CD14-positive monocyte (primary cell): Measurements from ENCODE around the gene HSD3B2. TPM values are rescaled to one million over a fixed set of nuclear protein-coding genes. Genes with fewer than 3 reads are reported as not detected.

Experiments
- DNase-seq, 3 donors: peaks; one replicate each; pipeline ENCODE4 v3.0.0-alpha.2; 2011 to 2022
- H2AFZ ChIP-seq: 2 replicates; pipeline ENCODE4 v1.6.0; 2012; ENCODE audit warnings: mild to moderate bottlenecking, low read depth, low read length, inconsistent platforms; ENCODE audit not compliant: insufficient read depth, poor library complexity, severe bottlenecking
- H3K27ac ChIP-seq, 2 donors: 1 replicate in 1 of 2; 2 replicates in 1 of 2; pipeline ENCODE4 v1.5.1; 2012 to 2013; ENCODE audit warnings: low read length in 2 of 2, control low read depth in 1 of 2, inconsistent platforms in 1 of 2, low read depth in 1 of 2, mild to moderate bottlenecking in 1 of 2
- H3K27me3 ChIP-seq, 2 donors: one replicate each; pipeline versions ENCODE4 v1.6.0 to v1.6.1; 2011 to 2013; ENCODE audit warnings: low read length in 2 of 2; ENCODE audit not compliant: control insufficient read depth in 2 of 2, insufficient read depth in 2 of 2
- H3K36me3 ChIP-seq, 2 donors: replicated peaks in 1 of 2; 1 replicate in 1 of 2; 2 replicates in 1 of 2; pipeline versions ENCODE4 v1.5.1 to v1.6.1; 2012 to 2013; ENCODE audit warnings: low read length in 2 of 2, control low read depth in 1 of 2, inconsistent platforms in 1 of 2, mild to moderate bottlenecking in 1 of 2; ENCODE audit not compliant: insufficient read depth in 2 of 2, control insufficient read depth in 1 of 2
- H3K4me1 ChIP-seq, 2 donors: 1 replicate in 1 of 2; 2 replicates in 1 of 2; pipeline versions ENCODE4 v1.5.1 to v1.6.1; 2012 to 2013; ENCODE audit warnings: low read length in 2 of 2, control low read depth in 1 of 2, inconsistent platforms in 1 of 2, mild to moderate bottlenecking in 1 of 2, moderate library complexity in 1 of 2; ENCODE audit not compliant: insufficient read depth in 2 of 2, control insufficient read depth in 1 of 2
- H3K4me2 ChIP-seq: replicated peaks from 2 replicates; pipeline ENCODE3; 2012; ENCODE audit warnings: low read length, moderate library complexity, mild to moderate bottlenecking; ENCODE audit not compliant: poor library complexity, severe bottlenecking; ENCODE audit errors: extremely low read depth
- H3K4me3 ChIP-seq, 3 experiments: fragments of 200-600 bp in 1 of 3; sonication (generic) in 1 of 3; replicated peaks in 1 of 3; 1 replicate in 2 of 3; 2 replicates in 1 of 3; pipeline ENCODE4 v1.5.1; 2011 to 2013; ENCODE audit warnings: low read length in 3 of 3, mild to moderate bottlenecking in 3 of 3, control low read depth in 2 of 3, low read depth in 2 of 3, inconsistent platforms in 1 of 3, moderate library complexity in 1 of 3
- H3K79me2 ChIP-seq: 2 replicates; pipeline ENCODE4 v1.6.0; 2012; ENCODE audit warnings: mild to moderate bottlenecking, control low read depth, inconsistent platforms, low read length, moderate library complexity; ENCODE audit not compliant: insufficient read depth
- H3K9ac ChIP-seq: 2 replicates; pipeline ENCODE4 v1.6.0; 2017; ENCODE audit warnings: low read length, mild to moderate bottlenecking; ENCODE audit not compliant: insufficient read depth, poor library complexity, severe bottlenecking
- H3K9me3 ChIP-seq, 2 donors: replicated peaks in 1 of 2; 1 replicate in 1 of 2; 2 replicates in 1 of 2; pipeline versions ENCODE4 v1.5.1 to v1.6.1; 2012 to 2013; ENCODE audit warnings: low read length in 2 of 2, control low read depth in 1 of 2; ENCODE audit not compliant: control insufficient read depth in 1 of 2, insufficient read depth in 1 of 2
- H4K20me1 ChIP-seq: 2 replicates; pipeline ENCODE4 v1.6.0; 2012; ENCODE audit warnings: mild to moderate bottlenecking, low read length, control low read depth, moderate library complexity; ENCODE audit not compliant: insufficient read depth
- H3K27ac Mint-ChIP-seq, 7 donors: one replicate each; pipeline ENCODE4 v1.8.0; 2020; ENCODE audit warnings: mild to moderate bottlenecking in 7 of 7, mixed read lengths in 7 of 7, moderate library complexity in 6 of 7, inconsistent platforms in 2 of 7
- H3K27me3 Mint-ChIP-seq, 3 donors: one replicate each; pipeline ENCODE4 v1.8.0; 2021 to 2022; ENCODE audit warnings: low read depth in 3 of 3, mild to moderate bottlenecking in 3 of 3, mixed read lengths in 3 of 3, moderate library complexity in 3 of 3, inconsistent platforms in 1 of 3
- H3K36me3 Mint-ChIP-seq, 2 donors: one replicate each; pipeline ENCODE4 v1.8.0; 2020; ENCODE audit warnings: mixed read lengths in 2 of 2, inconsistent platforms in 1 of 2, mild to moderate bottlenecking in 1 of 2
- H3K4me1 Mint-ChIP-seq: one replicate; pipeline ENCODE4 v1.8.0; 2020; ENCODE audit warnings: mild to moderate bottlenecking, mixed read lengths
- H3K4me3 Mint-ChIP-seq, 2 donors: one replicate each; pipeline ENCODE4 v1.8.0; 2020; ENCODE audit warnings: mild to moderate bottlenecking in 2 of 2, mixed read lengths in 2 of 2, moderate library complexity in 1 of 2
- H3K9me3 Mint-ChIP-seq, 7 donors: one replicate each; pipeline ENCODE4 v1.8.0; 2020 to 2022; ENCODE audit warnings: mixed read lengths in 7 of 7, mild to moderate bottlenecking in 6 of 7, moderate library complexity in 6 of 7, inconsistent platforms in 2 of 7
- CTCF ChIP-seq: fragments of 200-600 bp; IDR thresholded peaks from one replicate; pipeline ENCODE4 v1.8.0; 2022; ENCODE audit warnings: antibody characterized with exemption, mild to moderate bottlenecking
- WGBS: methylation state at CpG from one replicate; pipeline ENCODE4 v1.1.5; 2013; ENCODE audit warnings: missing lambda C conversion rate; ENCODE audit not compliant: insufficient coverage; 5-methylcytosine and 5-hydroxymethylcytosine counted together
- intact Hi-C, 2 donors: fragments of 100-400 bp; cut with micrococcal nuclease; formaldehyde crosslinking; loops; one replicate each; pipeline versions ENCODE4 v1.15.0 to v1.15.1; 2023
- polyA minus RNA-seq: library from RNA; depleted of rRNA, polyadenylated mRNA; stranded (reverse); fragments of >200 nt; gene quantifications from 2 replicates; pipeline ENCODE4 v1.2.3, GENCODE V29; 2012
- polyA plus RNA-seq, 3 donors: library from polyadenylated mRNA; depleted of rRNA in 1 of 3; unstranded in 2 of 3; stranded (reverse) in 1 of 3; fragments of 300-500 nt in 2 of 3; fragments of >200 nt in 1 of 3; fragmentation: Illumina TruSeq in 2 of 3; gene quantifications; 1 replicate in 2 of 3; 2 replicates in 1 of 3; pipeline ENCODE4 v1.2.3, GENCODE V29; 2012 to 2021
- total RNA-seq, 12 experiments: library from RNA in 1 of 12; stranded (reverse) in 1 of 12; fragments of 120-200 nt in 1 of 12; gene quantifications; one replicate each; pipeline ENCODE4 v1.2.4 and lab custom pipeline; 2013 to 2026; ENCODE audit warnings: mixed read lengths in 6 of 12, inconsistent platforms in 1 of 12

The HSD3B2 gene
- total RNA-seq (2013), result 0.15 TPM
- polyA plus RNA-seq, result not detected
- not detected in 2 replicates for polyA minus RNA-seq
- 0 to 1.4 (median 0) reads per million in 11 experiments for total RNA-seq (lab: John Stamatoyannopoulos, UW)

- Histone ChIP-seq H3K4me3 (no peak within 1 kb of the TSS), H3K4me2 (no peak within 1 kb of the TSS), H3K4me1 (no peaks in the 10 kb centered on the region), H4K20me1 (no peaks in the 10 kb centered on the region), H2AFZ (no peak within 1 kb of the TSS), H3K27ac (no peak within 1 kb of the TSS), H3K9ac (no peak within 1 kb of the TSS), H3K36me3 (no peaks in the 10 kb centered on the region), H3K9me3 (no peaks in the 10 kb centered on the region), H3K27me3 (no peaks in the 10 kb centered on the region), H3K79me2 (no peaks in the 10 kb centered on the region)
- Mint-ChIP-seq H3K9me3 (peaks cover 0 to 1% (median 0%) of the 10 kb centered on the region in 7 donors), H3K4me1 (no peaks in the 10 kb centered on the region), H3K27me3 (peaks cover 2 to 5% (median 2%) of the 10 kb centered on the region in 3 donors), H3K27ac (no peak within 1 kb of the TSS), H3K36me3 (no peaks in the 10 kb centered on the region), H3K4me3 (no peak within 1 kb of the TSS)
- no peak for DNase-seq
- intact Hi-C loops, result no loop called here
- TF ChIP-seq CTCF, result no peak
- 100% methylated on average over 1 of the region's 2 CpGs for WGBS
Measured at GRCh38 chr1:119414950-119415349, at the start of gene HSD3B2. Gene HSD3B2 (plus strand): TSS chr1:119415150. CDS start chr1:119415420, 270 bp downstream.

GRCh38 chr1:119366424-119366823 lies 48.5 kb upstream of the HSD3B2 start:
- intact Hi-C loops, result no loop called here

More at GRCh38 chr1:119366424-119366823, 48.5 kb upstream of the HSD3B2 start:
- no peak overlapping the region for H3K27ac ChIP-seq
- WGBS, result 89% methylated on average over 3 of the region's 3 CpGs
- TF ChIP-seq CTCF, result no peak
- no peak overlapping the region for H3K9ac ChIP-seq
- Mint-ChIP-seq H3K36me3 (no peaks in the 10 kb centered on the region), H3K27me3 (peaks cover 0 to 8% (median 3%) of the 10 kb centered on the region in 3 donors), H3K9me3 (peaks cover 0 to 2% (median 0%) of the 10 kb centered on the region in 7 donors), H3K27ac (peak overlapping the region in 1 of 7 donors; percentile 15), H3K4me3 (no peak overlapping the region), H3K4me1 (no peaks in the 10 kb centered on the region)
- no peaks in the 10 kb centered on the region for H3K4me1 ChIP-seq
- no peaks in the 10 kb centered on the region for H4K20me1 ChIP-seq
- H3K4me2 ChIP-seq, result no peak overlapping the region
- no peaks in the 10 kb centered on the region for H3K36me3 ChIP-seq
- DNase-seq, result no peak
- H3K79me2 ChIP-seq, result no peaks in the 10 kb centered on the region
- no peaks in the 10 kb centered on the region for H3K27me3 ChIP-seq
- H3K9me3 ChIP-seq, result no peaks in the 10 kb centered on the region
- H3K4me3 ChIP-seq, result no peak overlapping the region
- no peak overlapping the region for H2AFZ ChIP-seq
